Fibroblast of peridontal ligament (primary cell): Measurements from ENCODE around the gene UBR7.
A peak's percentile ranks its signal among the peaks of the same experiment; 100 is the strongest.
"Not testable (repeated sequence)": the region's sequence is repeated elsewhere in the genome, so short reads cannot be mapped to it uniquely, and the experiment has no call there.

Experiments used
- DNase-seq: peaks from one replicate; pipeline ENCODE4 v3.0.0-alpha.2; 2010; ENCODE audit errors: extremely low read depth

UBR7 gene

GRCh38 chr14:93195316-93195999 lies 11.6 kb upstream of the UBR7 start:
- no peak for DNase-seq

GRCh38 chr14:93199031-93199430 lies 8.0 kb upstream of the UBR7 start:
- no peak for DNase-seq

GRCh38 chr14:93200553-93200952 lies 6.5 kb upstream of the UBR7 start:
- no peak for DNase-seq

- no peak for DNase-seq
Observed at GRCh38 chr14:93201155-93201704, 5.8 kb upstream of the UBR7 start.

DNA sequence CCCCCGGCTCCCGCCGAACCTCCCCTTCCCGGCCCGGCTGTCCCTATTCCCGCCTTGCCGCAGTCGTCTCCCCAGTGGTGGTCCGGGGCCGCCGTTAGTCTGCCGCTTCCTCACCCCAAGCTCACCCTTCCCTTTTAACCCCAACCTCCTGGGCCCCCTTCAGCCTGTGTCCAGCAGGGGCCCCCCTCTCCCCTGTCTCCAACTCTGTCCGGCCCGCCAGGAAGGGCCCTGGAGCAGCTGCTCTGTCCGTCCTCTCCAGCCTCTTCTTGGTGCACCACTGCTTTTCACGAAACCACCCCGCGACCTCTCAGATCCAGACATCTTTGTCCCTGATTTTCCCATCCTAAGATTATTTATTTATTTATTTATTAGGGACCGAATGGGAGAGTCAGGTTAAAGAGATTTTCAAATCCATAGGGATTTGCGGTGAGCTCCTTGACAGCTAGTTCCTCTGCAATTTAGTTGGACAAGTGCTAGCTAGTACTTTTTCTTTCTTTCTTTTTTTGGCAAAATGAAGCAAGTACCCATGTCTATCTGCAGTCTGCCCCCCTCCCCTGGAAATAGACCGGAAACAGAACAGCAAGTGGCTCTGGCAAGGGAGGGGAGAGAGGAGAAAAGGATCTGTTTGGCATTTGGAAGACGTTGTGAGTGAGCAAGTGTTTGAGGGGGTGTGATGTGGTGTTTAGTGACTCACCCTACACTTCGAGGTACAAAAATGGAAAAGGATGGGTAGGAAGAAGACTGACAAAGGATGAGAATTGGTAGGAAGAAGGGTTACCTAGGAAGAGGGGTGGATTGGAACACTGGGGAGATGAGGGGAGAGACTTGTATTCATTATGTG lies 632 bp downstream of the UBR7 start:
- DNase-seq = peak; percentile 47

- no peak for DNase-seq
Observed at GRCh38 chr14:93212432-93212831, 5.4 kb downstream of the UBR7 start.

GRCh38 chr14:93214598-93214997 lies 7.5 kb downstream of the UBR7 start:
- DNase-seq = no peak

GRCh38 chr14:93219103-93219726 lies 12.2 kb downstream of the UBR7 start:
- DNase-seq = peak; percentile 77

- DNase-seq = no peak
Observed at GRCh38 chr14:93220509-93220908, 13.5 kb downstream of the UBR7 start.

- no peak for DNase-seq
Observed at GRCh38 chr14:93223565-93223964, 16.5 kb downstream of the UBR7 start.

- DNase-seq = no peak
Observed at GRCh38 chr14:93228550-93228949, 21.5 kb downstream of the UBR7 start.

- DNase-seq = no peak
Observed at GRCh38 chr14:93230539-93230938, 23.5 kb downstream of the UBR7 start.

GRCh38 chr14:93231129-93231979 lies 24.3 kb downstream of the UBR7 start:
- peak; percentile 41 for DNase-seq

DNA sequence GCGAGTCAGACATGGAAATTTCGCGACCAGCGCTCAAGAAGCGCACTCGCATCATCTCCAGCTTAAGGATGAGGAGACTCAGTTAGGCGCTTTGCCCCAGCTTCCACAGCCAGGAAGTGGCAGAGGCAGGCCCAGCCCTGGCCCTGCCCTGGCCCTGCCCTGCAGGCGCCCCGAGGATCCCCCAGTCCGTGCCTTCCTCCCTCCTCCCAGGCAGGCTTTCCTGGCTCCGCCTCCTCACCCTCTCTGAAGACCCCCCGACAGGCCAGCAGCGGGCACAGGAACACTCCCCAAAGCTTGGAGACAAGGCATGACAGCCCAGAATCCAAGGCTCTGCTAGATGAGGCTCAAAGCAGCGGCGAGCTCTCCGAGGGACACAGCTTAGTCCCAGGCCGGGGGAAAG lies 25.1 kb downstream of the UBR7 start:
- no peak for DNase-seq

DNA sequence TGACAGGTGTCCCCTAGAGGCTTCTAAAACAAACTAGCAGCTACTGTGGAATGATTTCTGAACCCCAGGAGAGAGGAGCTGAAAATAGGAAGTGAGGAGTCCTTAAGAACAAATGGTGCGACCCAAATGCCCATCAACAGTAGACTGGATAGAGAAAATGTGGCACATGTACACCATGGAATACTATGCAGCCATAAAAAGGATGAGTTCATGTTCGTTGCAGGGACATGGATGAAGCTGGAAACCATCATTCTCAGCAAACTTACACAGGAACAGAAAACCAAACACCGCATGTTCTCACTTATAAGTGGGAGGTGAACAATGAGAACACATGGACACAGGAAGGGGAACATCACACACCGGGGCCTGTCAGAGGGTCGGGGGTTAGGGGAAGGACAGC lies 26.0 kb downstream of the UBR7 start:
- not testable (repeated sequence) for DNase-seq

DNA sequence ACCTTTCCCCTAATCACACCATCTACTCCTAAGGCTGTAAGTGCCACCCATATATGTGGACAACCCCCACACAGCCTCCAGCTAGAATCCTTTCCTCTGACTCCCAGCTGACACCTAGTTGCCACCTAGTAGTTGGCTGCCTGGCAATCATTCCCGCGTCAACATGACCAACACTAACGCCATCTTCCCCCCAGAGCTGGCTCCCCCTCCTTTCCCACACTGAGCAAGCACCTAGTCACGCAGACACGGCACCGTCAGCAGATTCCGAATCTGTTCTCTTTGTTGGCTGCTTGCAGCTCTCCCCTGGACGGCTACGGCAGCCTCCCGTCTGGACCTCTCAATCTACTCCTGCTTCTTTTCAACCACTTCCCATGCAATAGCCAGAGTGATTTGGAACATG lies 27.7 kb downstream of the UBR7 start:
- peak; percentile 56 for DNase-seq

DNA sequence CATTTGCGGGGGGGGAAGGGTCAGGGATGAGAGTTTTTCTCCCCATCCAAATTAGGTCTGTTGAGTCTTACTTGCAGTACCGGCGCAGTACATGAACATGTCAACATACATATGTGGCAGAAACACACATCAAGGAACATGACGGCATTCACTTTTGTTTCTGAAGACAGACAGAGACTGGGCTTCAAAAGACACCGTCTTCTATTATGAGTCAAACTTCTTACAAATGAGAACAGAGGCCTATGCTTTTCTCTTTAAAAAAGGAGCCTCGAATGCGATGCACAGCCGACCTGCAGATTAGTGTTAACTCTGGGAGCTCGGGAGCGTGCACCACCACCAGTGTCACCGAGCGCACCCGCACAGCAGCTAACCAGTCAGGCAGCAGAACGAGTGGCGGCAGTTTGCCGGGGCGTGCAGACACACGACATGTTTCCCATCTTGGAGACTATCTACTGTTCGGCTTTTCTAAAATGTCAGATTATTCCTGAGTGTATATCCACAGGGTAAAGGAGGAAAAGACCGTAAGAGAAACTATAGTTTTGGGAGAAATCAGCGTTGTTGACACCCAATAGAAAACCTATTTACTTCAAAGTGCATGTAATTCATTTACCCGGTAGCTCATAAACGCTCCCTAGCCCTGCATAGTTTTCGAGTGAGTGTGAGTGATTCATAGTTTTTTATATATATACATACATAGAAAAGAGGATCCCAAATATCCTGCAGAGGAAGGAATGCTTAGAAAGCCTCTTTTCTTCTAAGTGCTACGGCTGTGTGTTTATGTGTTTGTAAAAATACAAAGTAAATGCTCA lies 33.0 kb downstream of the UBR7 start:
- peak; percentile 67 for DNase-seq

DNA sequence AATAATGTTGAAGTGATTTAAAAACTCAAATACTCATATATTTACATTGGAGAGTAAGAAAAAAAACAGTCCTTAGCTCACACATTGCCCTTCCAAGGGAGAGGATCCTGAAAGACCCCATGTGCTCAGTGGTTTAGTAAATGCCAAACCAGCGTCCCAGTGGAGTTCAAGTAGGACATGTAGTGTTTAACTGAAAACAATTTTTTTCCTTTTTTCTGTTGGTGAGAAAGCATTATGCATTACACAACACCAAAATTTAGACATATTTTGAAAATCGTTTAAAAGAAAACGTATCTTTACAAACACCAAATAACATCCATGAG lies 33.6 kb downstream of the UBR7 start:
- peak; percentile 65 for DNase-seq

DNA sequence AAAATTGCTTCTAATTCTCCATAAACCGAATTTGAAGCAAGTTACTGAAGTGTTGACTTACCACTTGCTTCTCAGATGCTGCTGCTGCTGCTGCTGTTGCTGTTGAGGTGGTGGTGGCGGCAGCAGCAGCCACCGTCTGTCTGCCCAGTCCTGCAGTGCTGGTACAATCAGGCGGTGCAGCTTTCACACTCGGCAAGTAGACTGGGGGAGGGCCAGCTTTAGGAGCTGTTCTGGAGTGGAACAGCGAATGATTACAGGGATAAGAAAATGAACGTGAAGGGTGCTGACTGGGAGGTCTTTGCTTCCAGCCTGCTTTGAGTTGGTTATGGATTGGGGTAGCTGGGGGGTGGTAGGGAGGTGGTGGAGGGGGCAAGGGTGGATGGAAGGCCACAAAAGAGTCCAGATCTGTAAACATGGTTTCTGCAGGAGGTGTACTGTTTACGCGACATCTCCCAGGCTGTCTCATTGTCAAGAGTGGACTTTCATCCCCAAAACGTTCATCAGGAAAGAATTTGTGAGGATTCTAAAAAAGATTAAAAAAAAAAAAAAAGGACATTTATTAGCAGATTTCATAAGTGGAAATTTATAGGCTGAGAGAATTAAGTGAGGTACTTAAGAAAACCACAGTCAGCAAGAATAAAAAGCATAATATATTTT lies 38.8 kb downstream of the UBR7 start:
- DNase-seq = no peak

- DNase-seq = no peak
Observed at GRCh38 chr14:93246534-93246933, 39.5 kb downstream of the UBR7 start.
